GM18873 (cell line): Measurements from ENCODE around the gene ENO3.
"Not testable (repeated sequence)": the region's sequence is repeated elsewhere in the genome, so short reads cannot be mapped to it uniquely, and the experiment has no call there.

Source experiments
- ATAC-seq: cut with Tn5 transposase; IDR thresholded peaks from one replicate; pipeline ENCODE4 v1.9.1; 2021; ENCODE audit warnings: mild to moderate bottlenecking, moderate library complexity, moderate number of reproducible peaks; ENCODE audit not compliant: unreplicated experiment, low FRiP score

Gene ENO3

DNA sequence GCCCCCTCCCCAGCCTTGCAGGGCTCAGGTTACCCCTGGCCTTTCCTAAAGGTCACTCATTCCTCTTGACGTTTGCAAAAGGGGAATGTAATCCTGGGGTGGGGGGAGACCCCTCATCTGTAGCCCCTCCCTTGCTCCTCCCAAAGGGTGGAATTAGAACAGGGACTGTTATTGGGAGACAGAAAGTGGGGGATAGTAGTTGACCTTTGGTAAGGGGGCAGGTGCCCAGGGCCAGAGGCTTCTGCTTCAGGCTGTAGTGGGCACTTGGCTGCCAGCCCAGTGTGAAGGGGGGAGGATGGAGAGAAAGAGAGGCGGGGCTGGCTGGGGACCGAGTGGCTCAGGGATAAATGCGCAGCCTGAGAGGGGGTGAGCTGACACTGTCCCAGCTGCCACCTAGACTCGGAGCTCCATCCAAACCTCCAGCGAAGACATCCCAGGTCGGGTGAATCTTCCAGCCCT is at the start of gene ENO3:
TSS of gene ENO3 (plus strand) at position 374 of the 459 bp plus-strand sequence. CDS start 711 bp downstream, outside the sequence.
- ATAC-seq: no peak

DNA sequence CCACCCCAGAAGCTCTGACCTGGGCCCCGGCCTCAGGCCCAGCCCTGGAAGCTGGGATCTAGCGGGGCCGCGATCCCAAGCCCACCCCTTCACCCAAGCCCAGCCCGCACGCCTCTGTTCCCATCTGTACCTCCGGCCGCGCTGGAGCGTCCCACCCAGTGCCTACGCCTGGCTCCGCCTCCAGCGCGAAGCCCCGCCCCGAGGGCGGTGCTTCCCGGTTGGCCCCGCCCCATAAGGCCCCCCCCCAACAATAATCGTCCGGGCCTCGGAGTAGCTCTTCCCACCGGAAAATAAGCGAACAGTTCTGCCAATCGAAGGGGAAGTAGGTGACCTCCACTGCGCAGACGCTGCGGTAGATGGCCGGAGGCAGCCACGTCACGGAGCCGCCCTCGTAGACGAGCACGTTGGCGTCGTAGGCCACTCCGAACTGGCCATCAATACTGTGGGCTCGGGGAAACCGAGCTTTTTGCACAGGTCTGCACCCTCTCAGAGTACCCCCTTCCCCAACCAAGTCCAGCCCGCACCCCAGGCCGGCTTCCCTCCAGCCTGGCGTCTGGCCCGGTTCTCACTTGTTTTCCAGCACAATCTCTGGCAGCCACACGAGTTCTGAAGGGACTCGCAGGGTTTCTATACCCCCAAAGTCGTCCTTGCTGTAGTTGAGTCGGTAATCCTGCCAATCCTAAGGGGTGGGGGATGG is 49.1 kb upstream of the ENO3 start:
- ATAC-seq: no peak

DNA sequence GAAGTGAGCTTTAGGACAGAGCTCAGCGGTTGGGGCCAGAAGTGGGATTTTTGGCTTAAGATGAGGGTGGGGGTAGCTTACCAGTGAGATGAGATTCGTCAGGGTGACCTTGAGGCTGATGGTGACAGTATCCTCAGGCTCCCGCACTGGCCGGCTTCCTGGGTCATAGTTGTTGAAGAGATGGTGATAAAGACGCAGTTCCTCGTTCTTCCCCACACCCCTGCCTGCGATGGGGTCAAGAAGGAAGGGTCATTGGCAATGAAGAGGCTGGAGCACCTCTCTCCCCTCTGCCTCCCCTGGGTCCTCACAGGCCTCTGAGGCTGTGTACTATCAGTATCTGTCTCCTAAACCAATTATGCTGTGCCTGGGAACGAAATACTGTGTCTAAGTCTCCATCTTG is 48.4 kb upstream of the ENO3 start:
- no peak for ATAC-seq

DNA sequence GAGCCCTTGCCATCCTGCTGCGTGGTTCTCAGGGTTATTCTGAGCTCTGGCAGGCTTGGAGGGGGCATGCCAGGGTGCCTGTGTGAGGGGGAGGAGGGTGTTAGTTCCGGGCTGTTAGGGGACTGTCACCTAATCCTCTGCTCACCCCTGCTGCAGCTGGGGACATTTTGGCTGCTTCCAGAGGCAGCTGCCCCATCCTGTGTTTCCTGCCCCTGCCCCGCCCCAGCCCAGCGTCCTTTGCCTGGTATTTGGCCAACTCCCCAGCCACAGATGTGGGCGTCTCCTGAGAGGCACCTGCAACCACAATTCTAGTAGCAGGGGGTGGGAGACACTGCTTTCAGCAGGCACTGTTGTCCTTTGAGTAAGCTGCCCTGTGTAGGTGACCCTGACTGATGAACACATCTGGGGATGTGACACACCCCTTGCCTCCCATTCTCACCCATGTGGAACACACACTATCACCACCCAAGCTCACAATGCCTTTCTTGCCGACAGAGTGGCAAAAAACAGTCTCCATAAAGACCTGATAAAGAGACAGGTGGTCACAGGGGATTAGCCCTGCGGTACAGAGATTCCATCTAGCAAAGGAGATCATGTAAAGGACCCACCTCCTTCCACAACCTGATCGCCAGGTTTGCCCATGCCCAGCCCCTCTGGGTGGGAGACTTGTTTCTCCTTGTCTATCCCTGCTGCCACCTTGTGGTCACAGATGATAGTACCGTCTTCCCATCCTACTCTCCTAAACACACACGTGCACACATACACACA is 47.7 kb upstream of the ENO3 start, which contains the start of gene CHRNE:
TSS of gene CHRNE (minus strand) at position 48 of the 768 bp plus-strand sequence. CDS start at position 13, 35 bp downstream.
- no peak for ATAC-seq

DNA sequence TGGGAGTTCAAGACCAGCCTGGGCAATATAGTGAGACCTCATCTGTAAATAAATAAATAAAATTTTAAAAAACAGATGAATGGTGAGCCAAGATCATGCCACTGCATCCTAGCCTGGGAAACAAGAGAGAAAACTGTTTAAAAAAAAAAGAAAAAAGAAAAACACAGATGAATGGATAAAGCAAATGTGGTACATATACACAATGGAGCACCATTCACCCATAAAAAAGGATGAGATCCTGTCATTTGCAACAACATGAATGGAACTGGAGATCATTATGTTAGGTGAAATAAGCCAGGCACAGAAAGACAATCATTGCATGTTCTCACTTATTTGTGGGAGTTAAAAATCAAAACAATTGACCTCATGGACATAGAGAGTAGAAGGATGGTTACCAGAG is 44.3 kb upstream of the ENO3 start:
- not testable (repeated sequence) for ATAC-seq

DNA sequence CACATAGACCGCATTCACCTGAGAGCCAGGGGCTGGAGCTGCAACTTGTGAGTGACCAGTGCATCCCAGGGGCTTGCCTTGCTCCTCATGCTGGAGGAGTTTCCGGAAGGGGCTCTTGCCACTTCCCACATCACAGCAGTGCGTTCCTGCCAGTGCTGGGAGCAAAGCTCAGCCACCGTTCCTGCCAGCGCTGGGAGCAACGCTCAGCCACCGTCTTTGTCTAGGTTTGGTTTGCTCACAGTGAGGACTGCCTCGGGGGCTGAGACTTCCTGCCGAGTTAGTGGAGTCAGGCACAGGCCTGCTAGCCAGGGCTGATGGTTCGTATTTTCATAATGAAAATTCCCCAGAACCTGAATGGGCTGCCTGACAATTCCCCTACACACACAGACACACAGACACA is 42.6 kb upstream of the ENO3 start:
- ATAC-seq: no peak

DNA sequence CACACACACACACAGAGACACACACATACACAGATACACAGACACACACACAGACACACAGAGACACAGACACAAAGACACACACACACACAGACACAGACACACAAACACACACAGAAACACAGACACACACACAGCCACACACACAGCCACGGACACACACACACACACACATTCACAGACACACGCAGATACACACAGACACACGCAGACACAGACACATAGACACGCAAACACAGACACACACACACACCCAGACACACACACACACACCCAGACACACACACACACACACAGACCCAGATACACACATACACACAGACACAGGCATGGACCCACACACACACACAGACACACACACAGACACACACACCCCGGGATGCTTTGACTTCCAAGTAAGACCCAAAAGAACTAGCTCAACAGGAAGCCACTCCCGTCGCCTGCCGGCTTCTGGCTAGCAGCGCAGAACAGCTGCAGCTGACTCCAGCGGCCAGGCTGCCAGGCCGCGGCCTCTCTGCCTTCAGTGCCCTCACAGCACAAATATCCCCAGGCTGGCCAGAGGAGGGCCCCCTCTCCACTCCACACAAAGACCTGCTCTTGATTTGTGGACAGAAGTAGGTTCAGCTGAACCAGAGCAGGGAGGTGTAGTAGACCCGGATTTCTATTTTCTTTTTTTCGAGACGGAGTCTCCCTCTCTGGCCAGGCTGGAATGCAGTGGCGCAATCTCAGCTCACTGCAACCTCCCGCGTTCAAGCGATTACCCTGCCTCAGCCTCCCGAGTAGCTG is 42.0 kb upstream of the ENO3 start:
- no peak for ATAC-seq

DNA sequence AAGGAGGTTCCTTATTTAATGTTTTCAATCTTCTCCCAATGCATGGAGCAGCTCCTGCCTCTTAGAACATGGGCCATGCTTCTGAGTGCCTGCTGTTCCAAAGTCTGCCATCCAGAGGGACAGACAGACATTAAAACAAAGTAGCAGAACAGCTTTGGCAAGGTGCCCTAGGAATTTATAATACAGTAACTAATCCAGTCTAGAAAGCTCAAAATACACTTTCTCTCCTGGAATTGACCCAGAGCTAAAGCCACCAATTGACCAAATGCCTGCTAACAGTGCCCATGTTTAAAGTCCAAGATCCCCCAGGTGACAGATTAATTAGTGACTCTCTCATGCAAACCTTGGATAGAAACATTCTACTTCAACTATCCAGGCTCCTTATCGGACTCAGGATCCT is 36.9 kb upstream of the ENO3 start:
- ATAC-seq: no peak

DNA sequence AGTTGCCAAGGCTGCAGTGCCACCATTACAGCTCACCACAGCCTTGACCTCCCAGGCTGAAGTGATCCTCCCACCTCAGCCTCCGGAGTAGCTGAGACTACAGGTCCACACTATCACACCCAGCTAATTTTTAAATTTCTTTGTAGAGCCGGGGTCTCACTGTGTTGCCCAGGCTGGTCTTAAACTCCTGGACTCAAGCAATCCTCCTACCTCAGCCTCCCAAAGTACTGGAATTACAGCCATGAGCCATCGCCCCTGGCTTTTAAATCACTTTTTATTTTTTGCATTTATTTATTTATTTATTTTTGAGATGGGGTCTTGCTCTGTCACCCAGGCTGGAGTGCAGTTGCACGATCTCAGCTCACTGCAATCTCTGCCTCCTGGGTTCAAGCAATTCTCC is 36.4 kb upstream of the ENO3 start:
- ATAC-seq: not testable (repeated sequence)

DNA sequence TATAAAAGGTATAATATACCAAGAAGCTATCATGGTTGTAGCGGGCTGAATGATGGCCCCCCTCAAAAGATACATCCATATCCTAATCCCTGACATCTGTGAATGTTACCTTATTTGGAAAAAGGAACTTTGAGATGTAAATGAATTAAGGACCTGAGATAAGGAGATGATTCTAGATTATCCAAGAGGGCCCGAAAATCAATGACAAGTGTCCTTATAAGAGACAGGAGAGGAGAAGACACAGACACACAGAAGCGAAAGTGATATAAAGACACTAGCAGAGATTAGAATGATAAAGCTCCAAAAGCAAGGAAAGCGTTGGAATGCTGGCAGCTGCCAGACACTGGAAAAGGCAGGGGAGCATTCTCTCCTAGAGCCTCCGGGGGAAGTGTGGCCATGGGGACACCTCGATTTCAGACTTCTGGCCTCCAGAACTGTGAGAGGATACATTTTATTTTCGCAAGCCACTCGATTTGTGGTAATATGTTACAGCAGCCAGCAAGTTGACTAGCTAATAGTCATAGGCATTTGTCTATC is 31.3 kb upstream of the ENO3 start:
- ATAC-seq: no peak

DNA sequence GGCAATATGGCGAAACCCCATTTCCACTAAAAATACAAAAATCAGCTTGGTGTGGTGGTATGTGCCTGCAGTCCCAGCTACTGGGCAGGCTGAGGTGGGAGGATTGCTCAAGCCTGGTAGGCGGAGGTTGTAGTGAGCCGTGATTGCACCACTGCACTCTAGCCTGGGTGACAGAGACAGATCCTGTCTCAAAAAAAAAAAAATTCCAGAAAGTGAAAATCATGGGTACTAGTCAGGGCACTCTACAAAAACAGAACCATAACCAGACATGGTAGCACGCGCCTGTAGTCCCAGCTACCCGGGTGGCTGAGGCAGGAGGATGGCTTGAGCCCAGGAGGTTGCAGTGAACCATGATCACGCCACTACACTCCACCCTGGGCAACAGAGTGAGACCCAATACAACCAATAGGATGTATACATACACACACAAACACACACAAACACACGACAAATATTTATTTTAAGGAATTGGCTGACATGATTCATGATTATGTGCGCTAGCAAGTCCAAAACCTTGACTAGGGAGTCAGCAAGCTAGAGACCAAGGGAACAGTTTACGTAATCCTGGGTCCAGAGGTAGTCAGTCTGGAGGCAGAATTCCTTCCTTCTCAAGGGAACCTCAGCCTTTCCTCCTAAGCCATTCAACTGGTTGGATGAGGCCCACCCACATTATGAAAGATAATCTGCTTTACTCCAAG is 30.4 kb upstream of the ENO3 start:
- no peak for ATAC-seq

DNA sequence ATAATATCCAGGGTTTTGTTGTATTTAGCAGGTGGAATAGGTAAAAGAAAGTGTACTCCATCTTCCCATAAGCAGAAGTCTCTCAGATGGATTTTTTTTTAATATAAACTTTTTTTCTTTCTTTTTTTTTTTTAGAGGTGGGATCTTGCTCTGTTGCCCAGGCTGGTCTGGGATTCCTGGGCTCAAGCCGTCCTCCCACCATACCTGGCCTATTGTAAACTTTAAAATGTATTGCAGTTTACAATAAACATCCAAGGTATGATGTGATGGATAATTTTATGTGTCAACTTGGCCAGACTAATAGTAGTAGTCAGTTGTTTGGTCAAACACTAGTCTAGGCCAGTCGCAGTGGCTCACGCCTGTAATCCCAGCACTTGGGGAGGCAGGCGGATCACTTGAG is 29.6 kb upstream of the ENO3 start:
- no peak for ATAC-seq

DNA sequence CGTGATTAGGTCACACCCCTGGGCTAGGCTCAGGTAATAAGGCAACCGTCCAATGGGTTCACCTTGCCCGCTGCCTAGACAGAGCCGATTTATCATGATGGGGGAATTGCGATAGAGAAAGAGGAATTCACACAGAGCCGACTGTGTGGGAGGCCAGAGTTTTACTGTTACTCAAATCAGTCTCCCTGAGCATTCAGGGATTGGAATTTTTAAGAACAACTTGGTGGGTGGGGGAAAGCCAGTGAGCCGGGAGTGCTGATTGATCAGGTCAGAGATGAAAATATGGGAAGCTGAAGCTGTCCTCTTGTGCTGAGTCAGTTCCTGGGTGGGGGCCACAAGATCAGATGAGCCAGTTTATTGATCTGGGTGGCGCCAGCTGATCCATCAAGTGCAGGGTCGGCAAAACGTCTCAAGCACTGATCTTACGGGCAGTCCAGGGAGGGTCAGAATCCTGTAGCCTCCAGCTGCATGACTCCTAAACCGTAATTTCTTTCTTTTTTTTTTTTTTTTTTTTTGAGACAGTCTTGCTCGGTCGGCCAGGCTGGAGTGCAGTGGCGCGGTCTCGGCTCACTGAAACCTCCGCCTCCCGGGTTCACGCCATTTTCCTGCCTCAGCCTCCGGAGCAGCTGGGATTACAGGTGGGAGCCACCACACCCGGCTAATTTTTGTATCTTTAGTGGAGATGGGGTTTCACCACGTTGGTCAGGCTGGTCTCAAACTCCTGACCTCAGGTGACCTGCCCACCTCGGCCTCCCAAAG is 24.2 kb upstream of the ENO3 start:
- not testable (repeated sequence) for ATAC-seq

DNA sequence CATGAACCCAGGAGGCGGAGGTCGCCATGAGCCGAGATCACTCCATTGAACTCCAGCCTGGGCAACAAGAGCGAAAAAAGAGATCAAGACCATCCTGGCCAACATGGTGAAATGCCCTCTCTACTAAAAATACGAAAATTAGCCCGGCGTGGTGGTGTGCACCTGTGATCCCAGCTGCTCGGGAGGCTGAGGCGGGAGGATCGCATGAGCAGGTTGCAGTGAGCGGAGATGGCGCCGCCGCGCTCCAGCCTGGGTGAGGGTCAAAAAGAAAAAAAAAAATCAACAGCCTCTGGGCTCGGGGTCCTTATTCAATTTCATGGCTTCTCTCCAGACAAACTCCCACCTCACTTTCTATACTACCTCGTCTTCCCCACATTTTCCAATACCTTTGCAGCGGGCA is 22.0 kb upstream of the ENO3 start:
- no peak for ATAC-seq

DNA sequence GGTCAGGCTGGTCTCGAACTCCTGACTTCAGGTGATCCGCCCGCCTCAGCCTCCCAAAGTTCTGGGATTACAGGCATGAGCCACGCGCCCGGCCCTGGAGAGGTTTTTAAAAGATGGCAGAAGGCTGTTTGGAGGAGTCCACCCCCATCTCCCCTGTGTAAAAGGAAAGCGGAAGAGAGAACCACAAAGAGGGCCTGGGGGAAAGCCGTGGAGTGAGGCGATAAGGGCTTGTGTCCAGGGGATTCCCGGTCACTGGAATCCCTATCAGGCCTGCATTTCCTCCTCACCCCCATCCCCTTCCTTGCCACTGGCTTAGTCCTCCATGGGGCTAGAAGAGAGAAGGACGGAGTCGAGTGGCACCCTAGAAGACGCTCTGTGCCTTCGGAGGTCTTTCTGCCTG is 19.0 kb upstream of the ENO3 start, which contains the start of gene GP1BA:
TSS of gene GP1BA (plus strand) at position 315 of the 400 bp plus-strand sequence. CDS start 328 bp downstream, outside the sequence.
- no peak for ATAC-seq

DNA sequence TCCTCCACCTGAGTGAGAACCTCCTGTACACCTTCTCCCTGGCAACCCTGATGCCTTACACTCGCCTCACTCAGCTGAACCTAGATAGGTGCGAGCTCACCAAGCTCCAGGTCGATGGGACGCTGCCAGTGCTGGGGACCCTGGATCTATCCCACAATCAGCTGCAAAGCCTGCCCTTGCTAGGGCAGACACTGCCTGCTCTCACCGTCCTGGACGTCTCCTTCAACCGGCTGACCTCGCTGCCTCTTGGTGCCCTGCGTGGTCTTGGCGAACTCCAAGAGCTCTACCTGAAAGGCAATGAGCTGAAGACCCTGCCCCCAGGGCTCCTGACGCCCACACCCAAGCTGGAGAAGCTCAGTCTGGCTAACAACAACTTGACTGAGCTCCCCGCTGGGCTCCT is 18.2 kb upstream of the ENO3 start:
- no peak for ATAC-seq

DNA sequence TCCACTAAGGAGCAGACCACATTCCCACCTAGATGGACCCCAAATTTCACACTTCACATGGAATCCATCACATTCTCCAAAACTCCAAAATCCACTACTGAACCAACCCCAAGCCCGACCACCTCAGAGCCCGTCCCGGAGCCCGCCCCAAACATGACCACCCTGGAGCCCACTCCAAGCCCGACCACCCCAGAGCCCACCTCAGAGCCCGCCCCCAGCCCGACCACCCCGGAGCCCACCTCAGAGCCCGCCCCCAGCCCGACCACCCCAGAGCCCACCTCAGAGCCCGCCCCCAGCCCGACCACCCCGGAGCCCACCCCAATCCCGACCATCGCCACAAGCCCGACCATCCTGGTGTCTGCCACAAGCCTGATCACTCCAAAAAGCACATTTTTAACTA is 17.3 kb upstream of the ENO3 start:
- ATAC-seq: no peak

DNA sequence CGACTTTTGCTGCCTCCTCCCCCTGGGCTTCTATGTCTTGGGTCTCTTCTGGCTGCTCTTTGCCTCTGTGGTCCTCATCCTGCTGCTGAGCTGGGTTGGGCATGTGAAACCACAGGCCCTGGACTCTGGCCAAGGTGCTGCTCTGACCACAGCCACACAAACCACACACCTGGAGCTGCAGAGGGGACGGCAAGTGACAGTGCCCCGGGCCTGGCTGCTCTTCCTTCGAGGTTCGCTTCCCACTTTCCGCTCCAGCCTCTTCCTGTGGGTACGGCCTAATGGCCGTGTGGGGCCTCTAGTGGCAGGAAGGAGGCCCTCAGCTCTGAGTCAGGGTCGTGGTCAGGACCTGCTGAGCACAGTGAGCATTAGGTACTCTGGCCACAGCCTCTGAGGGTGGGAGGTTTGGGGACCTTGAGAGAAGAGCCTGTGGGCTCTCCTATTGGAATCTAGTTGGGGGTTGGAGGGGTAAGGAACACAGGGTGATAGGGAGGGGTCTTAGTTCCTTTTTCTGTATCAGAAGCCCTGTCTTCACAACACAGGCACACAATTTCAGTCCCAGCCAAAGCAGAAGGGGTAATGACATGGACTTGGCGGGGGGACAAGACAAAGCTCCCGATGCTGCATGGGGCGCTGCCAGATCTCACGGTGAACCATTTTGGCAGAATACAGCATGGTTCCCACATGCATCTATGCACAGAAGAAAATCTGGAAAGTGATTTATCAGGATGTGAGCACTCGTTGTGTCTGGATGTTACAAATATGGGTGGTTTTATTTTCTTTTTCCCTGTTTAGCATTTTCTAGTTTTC is 16.5 kb upstream of the ENO3 start:
- no peak for ATAC-seq
